ENCODE data around the gene ZNF678. TPM values are rescaled to one million over a fixed set of nuclear protein-coding genes. Genes with fewer than 3 reads are reported as not detected.

Gene ZNF678
- total RNA-seq, 1 experiment from 2014 or later, result 13.0 TPM

GRCh38 chr1:227546598-227547309, 16.6 kb upstream of the ZNF678 start:
- Mint-ChIP-seq H3K4me3 (ENCODE audit: unreplicated experiment) (no peak overlapping the region), H3K27ac (ENCODE audit: low read depth, unreplicated experiment) (peak overlapping the region; percentile 39), H3K27me3 (ENCODE audit: insufficient read depth, unreplicated experiment) (no peaks in the 10 kb centered on the region), H3K4me1 (ENCODE audit: insufficient read depth, unreplicated experiment) (no peaks in the 10 kb centered on the region), H3K9me3 (ENCODE audit: unreplicated experiment) (peaks cover 10% of the 10 kb centered on the region), H3K36me3 (ENCODE audit: insufficient read depth, unreplicated experiment) (no peaks in the 10 kb centered on the region)
- intact Hi-C loops (cut with micrococcal nuclease), result no loop called here
- ChIA-PET POLR2A (interaction anchor here (2.0 to 2.9 kb wide), 2 partner anchors 11 to 17 kb away, joined by 5 to 12 read pairs; partner anchors contain the start of gene ZNF678), CTCF (interaction anchor here (0.5 to 0.7 kb wide), 2 partner anchors 22 to 24 kb away, joined by 3 to 4 read pairs; no protein-coding TSS in a partner anchor)
- no peak for TF ChIP-seq CTCF (IDR thresholded peaks at IDR 0.05; ENCODE audit: unreplicated experiment)
- no TSS peak for BruUV-seq (replicated peaks)
- DNase-seq (ENCODE audit: unreplicated experiment), result no peak

GRCh38 chr1:227547310-227548118, 15.8 kb upstream of the ZNF678 start:
- Mint-ChIP-seq H3K36me3 (ENCODE audit: insufficient read depth, unreplicated experiment) (no peaks in the 10 kb centered on the region), H3K4me3 (ENCODE audit: unreplicated experiment) (no peak overlapping the region), H3K4me1 (ENCODE audit: insufficient read depth, unreplicated experiment) (no peaks in the 10 kb centered on the region), H3K27me3 (ENCODE audit: insufficient read depth, unreplicated experiment) (no peaks in the 10 kb centered on the region), H3K9me3 (ENCODE audit: unreplicated experiment) (peaks cover 18% of the 10 kb centered on the region), H3K27ac (ENCODE audit: low read depth, unreplicated experiment) (peak overlapping the region; percentile 39)
- no peak for DNase-seq (ENCODE audit: unreplicated experiment)
- ChIA-PET CTCF (interaction anchor here (0.5 kb wide), 1 partner anchor 16 kb away, joined by 3 read pairs; the partner anchor contains the start of gene ZNF678), POLR2A (interaction anchor here (1.6 to 2.4 kb wide), 2 partner anchors 15 to 17 kb away, joined by 4 to 9 read pairs; no protein-coding TSS in a partner anchor)
- TF ChIP-seq CTCF (IDR thresholded peaks at IDR 0.05; ENCODE audit: unreplicated experiment), result no peak
- intact Hi-C loops (cut with micrococcal nuclease), result no loop called here
- BruUV-seq (replicated peaks), result no TSS peak

- H3K9me3 Mint-ChIP-seq (ENCODE audit: unreplicated experiment), result peaks cover 23% of the 10 kb centered on the region
- ChIA-PET CTCF (interaction anchor here (0.5 to 0.6 kb wide), 2 partner anchors 15 to 128 kb away, joined by 3 read pairs; partner anchors contain the start of gene ZNF678), POLR2A (interaction anchor here (1.6 to 2.4 kb wide), 2 partner anchors 15 to 16 kb away, joined by 4 to 9 read pairs; no protein-coding TSS in a partner anchor)
- no peak for DNase-seq (ENCODE audit: unreplicated experiment)
- no peak overlapping the region for H3K27ac Mint-ChIP-seq (ENCODE audit: low read depth, unreplicated experiment)
- no peaks in the 10 kb centered on the region for H3K27me3 Mint-ChIP-seq (ENCODE audit: insufficient read depth, unreplicated experiment)
- no peaks in the 10 kb centered on the region for H3K4me1 Mint-ChIP-seq (ENCODE audit: insufficient read depth, unreplicated experiment)
- H3K36me3 Mint-ChIP-seq (ENCODE audit: insufficient read depth, unreplicated experiment), result no peaks in the 10 kb centered on the region
- intact Hi-C loops (cut with micrococcal nuclease), result no loop called here
- BruUV-seq (replicated peaks), result no TSS peak
- no peak overlapping the region for H3K4me3 Mint-ChIP-seq (ENCODE audit: unreplicated experiment)
- no peak for TF ChIP-seq CTCF (IDR thresholded peaks at IDR 0.05; ENCODE audit: unreplicated experiment)
These were observed 15.3 kb upstream of the ZNF678 start for GRCh38 chr1:227548119-227548397.

GRCh38 chr1:227548448-227548847, 14.9 kb upstream of the ZNF678 start:
- Mint-ChIP-seq H3K4me3 (ENCODE audit: unreplicated experiment) (no peak overlapping the region), H3K9me3 (ENCODE audit: unreplicated experiment) (peaks cover 23% of the 10 kb centered on the region), H3K4me1 (ENCODE audit: insufficient read depth, unreplicated experiment) (no peaks in the 10 kb centered on the region), H3K27ac (ENCODE audit: low read depth, unreplicated experiment) (no peak overlapping the region), H3K27me3 (ENCODE audit: insufficient read depth, unreplicated experiment) (no peaks in the 10 kb centered on the region), H3K36me3 (ENCODE audit: insufficient read depth, unreplicated experiment) (no peaks in the 10 kb centered on the region)
- no peak for DNase-seq (ENCODE audit: unreplicated experiment)
- TF ChIP-seq CTCF (IDR thresholded peaks at IDR 0.05; ENCODE audit: unreplicated experiment), result no peak
- intact Hi-C loops (cut with micrococcal nuclease), result no loop called here
- no TSS peak for BruUV-seq (replicated peaks)
- ChIA-PET POLR2A (interaction anchor here (0.7 to 2.4 kb wide), 3 partner anchors 14 to 1960 kb away, joined by 3 to 9 read pairs (median 4); no protein-coding TSS in a partner anchor), CTCF (interaction anchor here (0.6 kb wide), 1 partner anchor 127 kb away, joined by 3 read pairs; no protein-coding TSS in a partner anchor)
